ENCODE data around the gene FSD2. TPM values are rescaled to one million over a fixed set of nuclear protein-coding genes. Genes with fewer than 3 reads are reported as not detected.

Gene FSD2
- total and polyA plus RNA-seq, 9 of the 15 experiments (the other 6 are each of a cell fraction or from before 2014, with no cell fraction given) = 0.01 to 0.06 TPM; not detected in 7

DNA sequence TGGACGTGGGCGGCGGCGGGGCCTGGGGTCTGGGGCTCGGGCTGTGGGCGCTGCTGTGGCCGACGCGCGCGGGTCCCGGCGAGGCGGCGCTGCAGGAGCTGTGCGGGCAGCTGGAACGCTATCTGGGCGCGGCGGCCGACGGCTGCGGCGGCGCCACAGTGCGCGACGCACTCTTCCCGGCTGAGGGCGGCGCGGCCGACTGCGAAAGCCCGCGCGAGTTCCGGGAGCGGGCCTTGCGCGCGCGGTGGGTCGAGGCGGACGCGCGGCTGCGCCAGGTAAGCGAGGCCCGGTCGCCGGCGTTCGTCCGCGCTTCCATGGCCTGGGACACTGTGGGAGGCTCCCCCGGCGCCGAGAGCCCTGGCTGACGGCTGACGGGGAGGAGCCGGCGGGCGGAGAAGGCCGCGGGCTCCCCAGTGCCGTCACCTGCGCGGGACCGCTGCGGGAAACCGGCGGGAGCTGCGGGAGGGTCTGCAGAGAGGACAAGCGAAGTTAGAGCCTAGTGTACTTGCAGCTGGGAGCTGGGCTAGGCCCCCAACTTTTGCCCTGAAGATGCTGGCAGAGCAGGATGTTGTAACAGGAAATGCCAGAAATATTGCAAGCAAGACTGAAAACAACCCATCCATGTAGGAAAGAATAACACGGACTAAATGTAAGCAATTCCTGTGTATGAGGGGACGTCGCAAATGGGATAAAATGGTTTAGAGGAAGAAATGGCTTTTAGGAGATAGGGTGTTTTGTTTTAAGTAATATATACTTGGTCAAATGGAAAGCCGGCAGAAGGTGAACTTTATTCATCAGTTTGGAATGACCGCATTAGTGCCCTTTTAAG, 4.4 kb upstream of the FSD2 start (continued):
- TF ChIP-seq NR2C2 (CRISPR knock-in tag; IDR thresholded peaks at IDR 0.05) (0 out of 2 replicates have a peak, but pooled peaks have one; percentile 40), NR2C2 (tag; IDR thresholded peaks at IDR 0.05) (no peak), ZNF121 (CRISPR knock-in tag; conservative IDR thresholded peaks at IDR 0.05) (no peak), SRSF1 (IDR thresholded peaks at IDR 0.05; ENCODE audit: low read depth, low read length) (no peak), FOXP1 (CRISPR knock-in tag; IDR thresholded peaks at IDR 0.05) (no peak), HDAC3 (IDR thresholded peaks at IDR 0.05; ENCODE audit: borderline replicate concordance, partially characterized antibody) (no peak), TARDBP (IDR thresholded peaks at IDR 0.05) (no peak), ZNF134 (CRISPR knock-in tag; conservative IDR thresholded peaks at IDR 0.05) (no peak), ZNF696 (CRISPR knock-in tag; conservative IDR thresholded peaks at IDR 0.05) (no peak), ZSCAN29 (IDR thresholded peaks at IDR 0.05) (no peak), GABPB1 (CRISPR knock-in tag; IDR thresholded peaks at IDR 0.05) (no peak), SAP30 (IDR thresholded peaks at IDR 0.05; ENCODE audit: borderline replicate concordance, insufficient read depth, low read depth, low read length, poor library complexity, severe bottlenecking) (peak; percentile 11), ZNF584 (CRISPR knock-in tag; IDR thresholded peaks at IDR 0.05; ENCODE audit: low read depth) (no peak), HSF4 (CRISPR knock-in tag; IDR thresholded peaks at IDR 0.05; ENCODE audit: borderline replicate concordance) (no peak), ZNF347 (CRISPR knock-in tag; IDR thresholded peaks at IDR 0.05; ENCODE audit: low read depth) (no peak)
- TF ChIP-seq, protein P1, sequence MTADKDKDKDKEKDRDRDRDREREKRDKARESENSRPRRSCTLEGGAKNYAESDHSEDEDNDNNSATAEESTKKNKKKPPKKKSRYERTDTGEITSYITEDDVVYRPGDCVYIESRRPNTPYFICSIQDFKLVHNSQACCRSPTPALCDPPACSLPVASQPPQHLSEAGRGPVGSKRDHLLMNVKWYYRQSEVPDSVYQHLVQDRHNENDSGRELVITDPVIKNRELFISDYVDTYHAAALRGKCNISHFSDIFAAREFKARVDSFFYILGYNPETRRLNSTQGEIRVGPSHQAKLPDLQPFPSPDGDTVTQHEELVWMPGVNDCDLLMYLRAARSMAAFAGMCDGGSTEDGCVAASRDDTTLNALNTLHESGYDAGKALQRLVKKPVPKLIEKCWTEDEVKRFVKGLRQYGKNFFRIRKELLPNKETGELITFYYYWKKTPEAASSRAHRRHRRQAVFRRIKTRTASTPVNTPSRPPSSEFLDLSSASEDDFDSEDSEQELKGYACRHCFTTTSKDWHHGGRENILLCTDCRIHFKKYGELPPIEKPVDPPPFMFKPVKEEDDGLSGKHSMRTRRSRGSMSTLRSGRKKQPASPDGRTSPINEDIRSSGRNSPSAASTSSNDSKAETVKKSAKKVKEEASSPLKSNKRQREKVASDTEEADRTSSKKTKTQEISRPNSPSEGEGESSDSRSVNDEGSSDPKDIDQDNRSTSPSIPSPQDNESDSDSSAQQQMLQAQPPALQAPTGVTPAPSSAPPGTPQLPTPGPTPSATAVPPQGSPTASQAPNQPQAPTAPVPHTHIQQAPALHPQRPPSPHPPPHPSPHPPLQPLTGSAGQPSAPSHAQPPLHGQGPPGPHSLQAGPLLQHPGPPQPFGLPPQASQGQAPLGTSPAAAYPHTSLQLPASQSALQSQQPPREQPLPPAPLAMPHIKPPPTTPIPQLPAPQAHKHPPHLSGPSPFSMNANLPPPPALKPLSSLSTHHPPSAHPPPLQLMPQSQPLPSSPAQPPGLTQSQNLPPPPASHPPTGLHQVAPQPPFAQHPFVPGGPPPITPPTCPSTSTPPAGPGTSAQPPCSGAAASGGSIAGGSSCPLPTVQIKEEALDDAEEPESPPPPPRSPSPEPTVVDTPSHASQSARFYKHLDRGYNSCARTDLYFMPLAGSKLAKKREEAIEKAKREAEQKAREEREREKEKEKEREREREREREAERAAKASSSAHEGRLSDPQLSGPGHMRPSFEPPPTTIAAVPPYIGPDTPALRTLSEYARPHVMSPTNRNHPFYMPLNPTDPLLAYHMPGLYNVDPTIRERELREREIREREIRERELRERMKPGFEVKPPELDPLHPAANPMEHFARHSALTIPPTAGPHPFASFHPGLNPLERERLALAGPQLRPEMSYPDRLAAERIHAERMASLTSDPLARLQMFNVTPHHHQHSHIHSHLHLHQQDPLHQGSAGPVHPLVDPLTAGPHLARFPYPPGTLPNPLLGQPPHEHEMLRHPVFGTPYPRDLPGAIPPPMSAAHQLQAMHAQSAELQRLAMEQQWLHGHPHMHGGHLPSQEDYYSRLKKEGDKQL (CRISPR knock-in tag; IDR thresholded peaks at IDR 0.05; ENCODE audit: borderline replicate concordance) = no peak
- TF ChIP-seq, protein P2, sequence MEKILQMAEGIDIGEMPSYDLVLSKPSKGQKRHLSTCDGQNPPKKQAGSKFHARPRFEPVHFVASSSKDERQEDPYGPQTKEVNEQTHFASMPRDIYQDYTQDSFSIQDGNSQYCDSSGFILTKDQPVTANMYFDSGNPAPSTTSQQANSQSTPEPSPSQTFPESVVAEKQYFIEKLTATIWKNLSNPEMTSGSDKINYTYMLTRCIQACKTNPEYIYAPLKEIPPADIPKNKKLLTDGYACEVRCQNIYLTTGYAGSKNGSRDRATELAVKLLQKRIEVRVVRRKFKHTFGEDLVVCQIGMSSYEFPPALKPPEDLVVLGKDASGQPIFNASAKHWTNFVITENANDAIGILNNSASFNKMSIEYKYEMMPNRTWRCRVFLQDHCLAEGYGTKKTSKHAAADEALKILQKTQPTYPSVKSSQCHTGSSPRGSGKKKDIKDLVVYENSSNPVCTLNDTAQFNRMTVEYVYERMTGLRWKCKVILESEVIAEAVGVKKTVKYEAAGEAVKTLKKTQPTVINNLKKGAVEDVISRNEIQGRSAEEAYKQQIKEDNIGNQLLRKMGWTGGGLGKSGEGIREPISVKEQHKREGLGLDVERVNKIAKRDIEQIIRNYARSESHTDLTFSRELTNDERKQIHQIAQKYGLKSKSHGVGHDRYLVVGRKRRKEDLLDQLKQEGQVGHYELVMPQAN (IDR thresholded peaks at IDR 0.05; ENCODE audit: borderline replicate concordance) = no peak
- TF ChIP-seq, protein P3, sequence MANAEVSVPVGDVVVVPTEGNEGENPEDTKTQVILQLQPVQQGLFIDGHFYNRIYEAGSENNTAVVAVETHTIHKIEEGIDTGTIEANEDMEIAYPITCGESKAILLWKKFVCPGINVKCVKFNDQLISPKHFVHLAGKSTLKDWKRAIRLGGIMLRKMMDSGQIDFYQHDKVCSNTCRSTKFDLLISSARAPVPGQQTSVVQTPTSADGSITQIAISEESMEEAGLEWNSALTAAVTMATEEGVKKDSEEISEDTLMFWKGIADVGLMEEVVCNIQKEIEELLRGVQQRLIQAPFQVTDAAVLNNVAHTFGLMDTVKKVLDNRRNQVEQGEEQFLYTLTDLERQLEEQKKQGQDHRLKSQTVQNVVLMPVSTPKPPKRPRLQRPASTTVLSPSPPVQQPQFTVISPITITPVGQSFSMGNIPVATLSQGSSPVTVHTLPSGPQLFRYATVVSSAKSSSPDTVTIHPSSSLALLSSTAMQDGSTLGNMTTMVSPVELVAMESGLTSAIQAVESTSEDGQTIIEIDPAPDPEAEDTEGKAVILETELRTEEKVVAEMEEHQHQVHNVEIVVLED (CRISPR knock-in tag; IDR thresholded peaks at IDR 0.05) = no peak
